H1 (cell line): ENCODE measurements around the gene LHFPL6. TPM values are rescaled to one million over a fixed set of nuclear protein-coding genes. Genes with fewer than 3 reads are reported as not detected.

Experiments
- BACH1 ChIP-seq: IDR thresholded peaks from 2 replicates; pipeline ENCODE4 v1.6.1; 2012; ENCODE audit warnings: low read length, improper control_type of control experiment
- CBX5 ChIP-seq: fragments of 300-800, 300-1000 bp; sonication (generic); IDR thresholded peaks from 2 replicates; pipeline ENCODE4 v1.7.1; 2016; ENCODE audit warnings: antibody characterized with exemption, low read length, low read depth
- JUN ChIP-seq: IDR thresholded peaks from 2 replicates; pipeline ENCODE4 v1.6.1; 2011; ENCODE audit warnings: low read depth, mild to moderate bottlenecking, improper control_type of control experiment, low read length
- POLR2A ChIP-seq, 2 experiments: IDR thresholded peaks; 1 replicate in 1 of 2; 2 replicates in 1 of 2; pipeline ENCODE4 v1.6.1; 2011; ENCODE audit warnings: low read depth in 2 of 2, low read length in 2 of 2, mild to moderate bottlenecking in 2 of 2; ENCODE audit errors: control extremely low read depth in 1 of 2
- POU5F1 ChIP-seq: IDR thresholded peaks from 2 replicates; pipeline ENCODE4 v1.6.1; 2011; ENCODE audit warnings: low read depth, mild to moderate bottlenecking, low read length, moderate library complexity
- TBP ChIP-seq: IDR thresholded peaks from 2 replicates; pipeline ENCODE4 v1.6.1; 2011; ENCODE audit warnings: low read depth, low read length, improper control_type of control experiment
- polyA plus RNA-seq, 7 experiments: library from polyadenylated mRNA; depleted of rRNA in 3 of 7; stranded (reverse) in 5 of 7; unstranded in 2 of 7; fragments of >200 nt in 5 of 7; fragments of 200-250 nt in 2 of 7; gene quantifications; 1 replicate in 5 of 7; 2 replicates in 1 of 7; 4 replicates in 1 of 7; pipeline versions ENCODE4 v1.2.1 to v1.2.3, GENCODE V29; 2011 to 2013; ENCODE audit warnings: missing spikeins in 2 of 7, mixed read lengths in 2 of 7
- total RNA-seq: library from RNA; stranded (reverse); fragmentation: NEBNext Ultra II Directional; extraction: Animal tissue kit (Norgen Biotek cat#: 25700); gene quantifications from 2 replicates; pipeline ENCODE4 v1.2.1, GENCODE V29; 2021
- TF ChIP-seq, protein P1 (sequence below): IDR thresholded peaks from 2 replicates; pipeline ENCODE4 v1.6.1; 2011; ENCODE audit warnings: low read depth, mild to moderate bottlenecking, low read length; ENCODE audit not compliant: insufficient read depth

The LHFPL6 gene
- total and polyA plus RNA-seq, 2 of the 8 experiments (the other 6 are each of a cell fraction or from before 2014, with no cell fraction given), result 7.6 to 17.0 TPM

DNA sequence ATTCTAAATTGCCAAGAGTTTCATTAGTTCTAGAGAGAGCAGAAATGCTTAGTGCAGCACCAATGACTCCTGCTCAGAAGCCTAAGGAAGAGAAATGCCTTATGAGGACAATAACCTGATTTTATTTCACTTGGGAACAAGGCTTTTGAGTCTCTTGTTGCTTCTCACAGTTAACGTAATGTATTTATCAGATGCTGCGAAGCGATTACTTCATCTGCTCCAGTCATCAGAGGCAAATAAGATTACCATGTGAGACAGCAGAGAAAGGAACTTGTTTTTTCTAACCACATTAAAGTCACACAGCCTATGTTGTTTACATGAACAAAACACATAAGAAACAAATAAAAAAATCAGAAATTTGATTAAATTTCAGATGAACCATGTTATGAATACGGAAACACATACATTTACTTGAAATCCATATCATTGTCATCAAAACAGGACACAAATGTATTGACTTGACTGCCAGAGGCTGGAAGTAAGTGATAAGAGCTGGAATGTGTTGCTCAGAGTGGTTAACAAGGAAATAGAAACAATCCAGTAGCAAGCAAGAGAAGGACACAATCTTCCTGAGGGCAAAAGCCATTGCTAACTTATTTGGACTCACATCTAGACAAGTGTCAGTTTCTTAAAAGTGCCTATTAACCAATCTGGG lies 147.3 kb downstream of the LHFPL6 start (continued):
- TF ChIP-seq CBX5 (no peak), BACH1 (no peak), TBP (no peak), POU5F1 (no peak), POLR2A (IDR thresholded peaks at IDR 0.05; ENCODE audit: control extremely low read depth in 1 of 2, low read depth in 2 of 2, low read length in 2 of 2) (no peak), JUN (no peak)
- TF ChIP-seq, protein P1, sequence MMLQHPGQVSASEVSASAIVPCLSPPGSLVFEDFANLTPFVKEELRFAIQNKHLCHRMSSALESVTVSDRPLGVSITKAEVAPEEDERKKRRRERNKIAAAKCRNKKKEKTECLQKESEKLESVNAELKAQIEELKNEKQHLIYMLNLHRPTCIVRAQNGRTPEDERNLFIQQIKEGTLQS, result no peak
- TF ChIP-seq, all 59 proteins: peak for 0
